Neural crest cell (in vitro differentiated cells): Measurements from ENCODE around the gene GPD2. TPM values are rescaled to one million over a fixed set of nuclear protein-coding genes. Genes with fewer than 3 reads are reported as not detected.

Experiments used
- DNase-seq: peaks from one replicate; pipeline ENCODE4 v3.0.0; 2021; ENCODE audit warnings: low read depth, mixed read lengths, low spot score
- H3K27ac Mint-ChIP-seq: one replicate; pipeline ENCODE4 v1.8.0; 2021; ENCODE audit warnings: mild to moderate bottlenecking, mixed read lengths; ENCODE audit not compliant: unreplicated experiment
- H3K27me3 Mint-ChIP-seq: 2 replicates; pipeline ENCODE4 v1.8.0; 2021; ENCODE audit warnings: low read depth, mild to moderate bottlenecking, mixed read lengths
- H3K36me3 Mint-ChIP-seq: 2 replicates; pipeline ENCODE4 v1.8.0; 2021; ENCODE audit warnings: low read depth, mild to moderate bottlenecking, mixed read lengths
- H3K4me1 Mint-ChIP-seq: 2 replicates; pipeline ENCODE4 v1.8.0; 2021; ENCODE audit warnings: mixed read lengths
- H3K4me3 Mint-ChIP-seq: one replicate; pipeline ENCODE4 v1.8.0; 2021; ENCODE audit warnings: mild to moderate bottlenecking, mixed read lengths
- H3K9me3 Mint-ChIP-seq: 2 replicates; pipeline ENCODE4 v1.8.0; 2021; ENCODE audit warnings: mixed read lengths
- long read RNA-seq: library from polyadenylated mRNA; unstranded; transcript quantifications from one replicate; pipeline ENCODE4 v2.0.0, GENCODE V29; 2020
- total RNA-seq: library from RNA; stranded (reverse); gene quantifications from 2 replicates; pipeline ENCODE4 v1.2.1, GENCODE V29; 2021
- TF ChIP-seq, protein P1 (sequence below): fragments of 200-600 bp; sonication (generic); conservative IDR thresholded peaks from 2 replicates; pipeline ENCODE4 v1.5.0; 2021; ENCODE audit warnings: antibody characterized with exemption, mild to moderate bottlenecking

Gene GPD2
- total RNA-seq: 54.4 and 55.9 TPM in 2 replicates
- long read RNA-seq, full-length matches to known transcripts: 39 of 57 reads
- long read RNA-seq, partial matches to known transcripts: 7 of 57 reads
- long read RNA-seq, other reads (novel, unspliced or antisense): 11 of 57 reads

DNA sequence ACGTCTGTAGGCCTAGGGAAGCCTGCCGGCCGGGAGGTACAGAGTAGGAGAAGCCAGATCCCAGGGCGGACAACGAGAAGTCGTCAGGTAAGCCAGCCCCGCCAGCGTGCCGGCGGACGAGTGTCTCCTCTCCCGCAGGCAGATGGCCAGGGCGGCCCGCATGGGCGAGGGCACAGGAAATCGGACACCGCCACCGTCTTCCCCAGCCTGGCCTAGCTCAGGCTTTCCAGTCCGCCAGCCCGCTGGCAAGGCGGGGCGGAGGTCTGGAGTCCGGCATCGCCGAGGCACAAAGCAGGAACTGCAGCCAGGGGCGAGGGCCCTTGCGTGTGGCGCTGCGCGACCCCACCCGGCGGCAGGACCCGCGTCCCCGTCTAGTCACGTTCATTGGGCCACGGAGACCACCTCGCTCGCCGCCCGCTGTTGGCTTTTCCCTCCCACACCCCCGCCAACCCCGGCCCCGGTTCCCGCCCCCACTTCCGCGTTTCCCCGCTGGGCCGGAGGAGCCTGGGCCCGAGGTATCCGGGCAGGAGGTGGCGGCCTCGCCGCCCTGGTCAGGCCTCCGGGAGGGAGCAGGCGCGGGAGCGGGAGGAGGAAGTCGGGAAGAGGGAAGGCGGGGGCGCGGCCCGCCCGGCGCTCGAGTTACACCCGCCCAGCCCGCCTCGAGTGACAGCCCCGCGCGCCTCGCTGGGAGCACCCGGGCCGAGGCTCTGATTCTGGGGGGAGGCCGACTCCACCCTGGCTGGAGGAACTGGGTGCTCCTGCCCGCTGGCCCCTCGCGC, at the start of gene GPD2:
Gene GPD2, plus strand, starts transcription at position 662 of the 779 bp plus-strand sequence. CDS start 39,727 bp downstream, outside the sequence.
- Mint-ChIP-seq H3K4me3 (peak within 1 kb of the TSS; percentile 93), H3K27ac (peak within 1 kb of the TSS; percentile 97), H3K4me1 (peaks cover 39% of the 10 kb centered on the region), H3K9me3 (no peaks in the 10 kb centered on the region), H3K27me3 (no peaks in the 10 kb centered on the region), H3K36me3 (peaks cover 13% of the 10 kb centered on the region)
- peak; percentile 76 for DNase-seq
- TF ChIP-seq, protein P1, sequence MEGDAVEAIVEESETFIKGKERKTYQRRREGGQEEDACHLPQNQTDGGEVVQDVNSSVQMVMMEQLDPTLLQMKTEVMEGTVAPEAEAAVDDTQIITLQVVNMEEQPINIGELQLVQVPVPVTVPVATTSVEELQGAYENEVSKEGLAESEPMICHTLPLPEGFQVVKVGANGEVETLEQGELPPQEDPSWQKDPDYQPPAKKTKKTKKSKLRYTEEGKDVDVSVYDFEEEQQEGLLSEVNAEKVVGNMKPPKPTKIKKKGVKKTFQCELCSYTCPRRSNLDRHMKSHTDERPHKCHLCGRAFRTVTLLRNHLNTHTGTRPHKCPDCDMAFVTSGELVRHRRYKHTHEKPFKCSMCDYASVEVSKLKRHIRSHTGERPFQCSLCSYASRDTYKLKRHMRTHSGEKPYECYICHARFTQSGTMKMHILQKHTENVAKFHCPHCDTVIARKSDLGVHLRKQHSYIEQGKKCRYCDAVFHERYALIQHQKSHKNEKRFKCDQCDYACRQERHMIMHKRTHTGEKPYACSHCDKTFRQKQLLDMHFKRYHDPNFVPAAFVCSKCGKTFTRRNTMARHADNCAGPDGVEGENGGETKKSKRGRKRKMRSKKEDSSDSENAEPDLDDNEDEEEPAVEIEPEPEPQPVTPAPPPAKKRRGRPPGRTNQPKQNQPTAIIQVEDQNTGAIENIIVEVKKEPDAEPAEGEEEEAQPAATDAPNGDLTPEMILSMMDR: peak; percentile 29

GRCh38 chr2:156394033-156394741, 42.0 kb upstream of the GPD2 start:
- peaks cover 4% of the 10 kb centered on the region for H3K27me3 Mint-ChIP-seq
- peaks cover 4% of the 10 kb centered on the region for H3K4me1 Mint-ChIP-seq
- H3K4me3 Mint-ChIP-seq: peak overlapping the region; percentile 8
- no peaks in the 10 kb centered on the region for H3K36me3 Mint-ChIP-seq
- no peak for DNase-seq
- H3K27ac Mint-ChIP-seq: no peak overlapping the region
- TF ChIP-seq, protein P1: no peak
- peaks cover 3% of the 10 kb centered on the region for H3K9me3 Mint-ChIP-seq

GRCh38 chr2:156396126-156396525, 40.1 kb upstream of the GPD2 start:
- no peak for DNase-seq
- H3K27me3 Mint-ChIP-seq: peaks cover 18% of the 10 kb centered on the region
- peaks cover 6% of the 10 kb centered on the region for H3K9me3 Mint-ChIP-seq
- TF ChIP-seq, protein P1: no peak
- H3K27ac Mint-ChIP-seq: no peak overlapping the region
- peaks cover 5% of the 10 kb centered on the region for H3K36me3 Mint-ChIP-seq
- H3K4me3 Mint-ChIP-seq: no peak overlapping the region
- H3K4me1 Mint-ChIP-seq: peaks cover 20% of the 10 kb centered on the region

GRCh38 chr2:156397229-156397628, 39.0 kb upstream of the GPD2 start:
- Mint-ChIP-seq H3K4me3 (peak overlapping the region; percentile 75), H3K27ac (no peak overlapping the region), H3K4me1 (peaks cover 29% of the 10 kb centered on the region), H3K9me3 (peaks cover 6% of the 10 kb centered on the region), H3K27me3 (peaks cover 18% of the 10 kb centered on the region), H3K36me3 (peaks cover 5% of the 10 kb centered on the region)
- no peak for DNase-seq
- TF ChIP-seq, protein P1: no peak

- Mint-ChIP-seq H3K4me1 (peaks cover 29% of the 10 kb centered on the region), H3K27ac (no peak overlapping the region), H3K27me3 (peaks cover 18% of the 10 kb centered on the region), H3K4me3 (peak overlapping the region; percentile 75), H3K36me3 (peaks cover 5% of the 10 kb centered on the region), H3K9me3 (peaks cover 6% of the 10 kb centered on the region)
- TF ChIP-seq, protein P1: no peak
- DNase-seq: no peak
Measured at GRCh38 chr2:156398176-156398575, 38.0 kb upstream of the GPD2 start.
